Measurements from ENCODE around the gene HRH4. TPM values are rescaled to one million over a fixed set of nuclear protein-coding genes. Genes with fewer than 3 reads are reported as not detected.

HRH4 gene
- total and polyA plus RNA-seq, 2 donors (not counting 3 experiments of a cell fraction or from before 2014, with no cell fraction given), result 0.03 TPM; not detected in 1

GRCh38 chr18:24466771-24467170 is 6.3 kb downstream of the HRH4 start:
- Histone ChIP-seq H3K9me1 (replicated peaks; ENCODE audit: control insufficient read depth, extremely low read depth, insufficient read depth, low read length) (no peaks in the 10 kb centered on the region), H3K79me2 (ENCODE audit: control insufficient read depth, insufficient read depth, low read length) (no peaks in the 10 kb centered on the region), H3K4me2 (ENCODE audit: insufficient read depth, low read length) (no peak overlapping the region), H3K4me3 (replicated peaks in 1 of 3; ENCODE audit: insufficient read depth in 1 of 3, low read depth in 1 of 3, low read length in 3 of 3) (no peak overlapping the region), H2AFZ (ENCODE audit: low read depth, low read length) (no peak overlapping the region), H3K9me3 (replicated peaks; ENCODE audit: control insufficient read depth, insufficient read depth, low read length) (no peaks in the 10 kb centered on the region), H3K4me1 (ENCODE audit: control insufficient read depth, extremely low read depth, insufficient read depth, low read length) (no peaks in the 10 kb centered on the region), H3K27ac (ENCODE audit: insufficient read depth, low read depth, low read length) (no peak overlapping the region), H3K27me3 (ENCODE audit: control insufficient read depth in 2 of 2, insufficient read depth in 2 of 2, low read length in 2 of 2) (no peaks in the 10 kb centered on the region), H4K20me1 (replicated peaks; ENCODE audit: control insufficient read depth, extremely low read depth, insufficient read depth, low read length) (no peaks in the 10 kb centered on the region), H3K36me3 (ENCODE audit: control insufficient read depth in 2 of 2, extremely low read depth in 1 of 2, insufficient read depth in 2 of 2, low read length in 2 of 2) (no peaks in the 10 kb centered on the region), H3K9ac (replicated peaks; ENCODE audit: extremely low read depth, insufficient read depth, low read length) (no peak overlapping the region)
- dilution Hi-C loops (cut with MboI; ENCODE audit: extremely low pct_ligation_motif_present, low sequenced_read_pairs), result no loop called here
- FAIRE-seq (no peak), DNase-seq (ENCODE audit: low read depth, low spot score) (no peak)
- no TSS peak for BruUV-seq (replicated peaks)
- no peak for TF ChIP-seq FOS (IDR thresholded peaks at IDR 0.05; ENCODE audit: borderline replicate concordance, insufficient read depth, low read length)
- TF ChIP-seq MAX (IDR thresholded peaks at IDR 0.05; ENCODE audit: insufficient read depth, insufficient read length), result no peak
- TF ChIP-seq CTCF (IDR thresholded peaks at IDR 0.05; ENCODE audit: extremely low read depth in 1 of 2, insufficient read depth in 1 of 2, low read depth in 1 of 2, low read length in 2 of 2), result no peak
- no peak for TF ChIP-seq JUN (IDR thresholded peaks at IDR 0.05; ENCODE audit: borderline replicate concordance, insufficient read depth, insufficient read length, low read depth)
- ChIA-PET POLR2A (interaction anchor here (0.6 kb wide), 1 partner anchor 1660 kb away, joined by 3 read pairs; no protein-coding TSS in a partner anchor), CTCF (interaction anchor here (1.3 to 1.8 kb wide), 2 partner anchors 18 to 22 kb away, joined by 4 to 5 read pairs; no protein-coding TSS in a partner anchor)
- intact Hi-C loops (cut with micrococcal nuclease), result no loop called here

GRCh38 chr18:24470022-24470618 is 9.7 kb downstream of the HRH4 start:
- no peaks in the 10 kb centered on the region for H3K9me1 ChIP-seq (replicated peaks; ENCODE audit: control insufficient read depth, extremely low read depth, insufficient read depth, low read length)
- no peaks in the 10 kb centered on the region for H4K20me1 ChIP-seq (replicated peaks; ENCODE audit: control insufficient read depth, extremely low read depth, insufficient read depth, low read length)
- H3K27me3 ChIP-seq (ENCODE audit: control insufficient read depth in 2 of 2, insufficient read depth in 2 of 2, low read length in 2 of 2), result no peaks in the 10 kb centered on the region
- no peak overlapping the region for H3K4me2 ChIP-seq (ENCODE audit: insufficient read depth, low read length)
- BruUV-seq (replicated peaks), result no TSS peak
- FAIRE-seq (no peak), DNase-seq (ENCODE audit: low read depth, low spot score) (no peak)
- no peaks in the 10 kb centered on the region for H3K36me3 ChIP-seq (ENCODE audit: control insufficient read depth in 2 of 2, extremely low read depth in 1 of 2, insufficient read depth in 2 of 2, low read length in 2 of 2)
- H3K79me2 ChIP-seq (ENCODE audit: control insufficient read depth, insufficient read depth, low read length), result no peaks in the 10 kb centered on the region
- CTCF ChIA-PET, result interaction anchor here (1.2 kb wide), 1 partner anchor 110 kb away, joined by 3 read pairs; no protein-coding TSS in a partner anchor
- H3K4me3 ChIP-seq (replicated peaks in 1 of 3; ENCODE audit: insufficient read depth in 1 of 3, low read depth in 1 of 3, low read length in 3 of 3), result no peak overlapping the region
- intact Hi-C loops (cut with micrococcal nuclease) (no loop called here), dilution Hi-C loops (cut with MboI; ENCODE audit: extremely low pct_ligation_motif_present, low sequenced_read_pairs) (no loop called here)
- no peak overlapping the region for H3K27ac ChIP-seq (ENCODE audit: insufficient read depth, low read depth, low read length)
- no peaks in the 10 kb centered on the region for H3K4me1 ChIP-seq (ENCODE audit: control insufficient read depth, extremely low read depth, insufficient read depth, low read length)
- H3K9me3 ChIP-seq (replicated peaks; ENCODE audit: control insufficient read depth, insufficient read depth, low read length), result no peaks in the 10 kb centered on the region
- no peak overlapping the region for H2AFZ ChIP-seq (ENCODE audit: low read depth, low read length)
- POLR2A ChIA-PET, result no interaction called here
- no peak overlapping the region for H3K9ac ChIP-seq (replicated peaks; ENCODE audit: extremely low read depth, insufficient read depth, low read length)
- TF ChIP-seq JUN (IDR thresholded peaks at IDR 0.05; ENCODE audit: borderline replicate concordance, insufficient read depth, insufficient read length, low read depth) (no peak), MYC (IDR thresholded peaks at IDR 0.05; ENCODE audit: low read depth, low read length) (no peak), MAX (IDR thresholded peaks at IDR 0.05; ENCODE audit: insufficient read depth, insufficient read length) (no peak), CTCF (IDR thresholded peaks at IDR 0.05; ENCODE audit: extremely low read depth in 1 of 2, insufficient read depth in 1 of 2, low read depth in 1 of 2, low read length in 2 of 2) (no peak), POLR2AphosphoS5 (IDR thresholded peaks at IDR 0.05; ENCODE audit: insufficient read depth, low read depth, low read length) (no peak), GATA2 (IDR thresholded peaks at IDR 0.05; ENCODE audit: insufficient read depth, insufficient read length, low read depth, low read length) (no peak), EZH2 (IDR thresholded peaks at IDR 0.05; ENCODE audit: borderline replicate concordance, low read depth, low read length, severe bottlenecking) (no peak), FOS (IDR thresholded peaks at IDR 0.05; ENCODE audit: borderline replicate concordance, insufficient read depth, low read length) (no peak), POLR2A (IDR thresholded peaks at IDR 0.05; ENCODE audit: low read depth, low read length) (no peak)
